Measurements from ENCODE around the gene PDE4D. TPM values are rescaled to one million over a fixed set of nuclear protein-coding genes. Genes with fewer than 3 reads are reported as not detected.

PDE4D gene
- total RNA-seq, 1 experiment from 2014 or later: 6.5 TPM

GRCh38 chr5:59421986-59422941, 471.3 kb downstream of the PDE4D start:
- ChIA-PET CTCF (no interaction called here), POLR2A (ENCODE audit: low non-redundant PET) (no interaction called here)
- Histone ChIP-seq H3K27ac (ENCODE audit: low read depth, low read length, poor library complexity, severe bottlenecking) (no peak overlapping the region), H3K36me3 (ENCODE audit: insufficient read depth, low read length, poor library complexity, severe bottlenecking) (no peaks in the 10 kb centered on the region), H3K27me3 (replicated peaks; ENCODE audit: insufficient read depth, low read depth, low read length, poor library complexity) (no peaks in the 10 kb centered on the region), H3K9me3 (ENCODE audit: low read depth, low read length, poor library complexity, severe bottlenecking) (no peaks in the 10 kb centered on the region), H3K4me3 (ENCODE audit: low read depth, low read length, poor library complexity, severe bottlenecking) (no peak overlapping the region), H3K4me1 (ENCODE audit: insufficient read depth, low read length, poor library complexity, severe bottlenecking) (no peaks in the 10 kb centered on the region)
- no peak for TF ChIP-seq EZH2 (IDR thresholded peaks at IDR 0.05; ENCODE audit: borderline replicate concordance, low read depth, low read length, poor library complexity, severe bottlenecking)
- TF ChIP-seq, protein P1, sequence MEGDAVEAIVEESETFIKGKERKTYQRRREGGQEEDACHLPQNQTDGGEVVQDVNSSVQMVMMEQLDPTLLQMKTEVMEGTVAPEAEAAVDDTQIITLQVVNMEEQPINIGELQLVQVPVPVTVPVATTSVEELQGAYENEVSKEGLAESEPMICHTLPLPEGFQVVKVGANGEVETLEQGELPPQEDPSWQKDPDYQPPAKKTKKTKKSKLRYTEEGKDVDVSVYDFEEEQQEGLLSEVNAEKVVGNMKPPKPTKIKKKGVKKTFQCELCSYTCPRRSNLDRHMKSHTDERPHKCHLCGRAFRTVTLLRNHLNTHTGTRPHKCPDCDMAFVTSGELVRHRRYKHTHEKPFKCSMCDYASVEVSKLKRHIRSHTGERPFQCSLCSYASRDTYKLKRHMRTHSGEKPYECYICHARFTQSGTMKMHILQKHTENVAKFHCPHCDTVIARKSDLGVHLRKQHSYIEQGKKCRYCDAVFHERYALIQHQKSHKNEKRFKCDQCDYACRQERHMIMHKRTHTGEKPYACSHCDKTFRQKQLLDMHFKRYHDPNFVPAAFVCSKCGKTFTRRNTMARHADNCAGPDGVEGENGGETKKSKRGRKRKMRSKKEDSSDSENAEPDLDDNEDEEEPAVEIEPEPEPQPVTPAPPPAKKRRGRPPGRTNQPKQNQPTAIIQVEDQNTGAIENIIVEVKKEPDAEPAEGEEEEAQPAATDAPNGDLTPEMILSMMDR (conservative IDR thresholded peaks at IDR 0.05; ENCODE audit: low read depth, low read length): no peak
- no peak for DNase-seq (ENCODE audit: low spot score)
- no TSS peak for BruUV-seq (replicated peaks)
- intact Hi-C loops (cut with micrococcal nuclease; ENCODE audit: unreplicated experiment): no loop called here

- CTCF ChIA-PET: no interaction called here
- Histone ChIP-seq H3K27ac (ENCODE audit: low read depth, low read length, poor library complexity, severe bottlenecking) (no peak overlapping the region), H3K27me3 (replicated peaks; ENCODE audit: insufficient read depth, low read depth, low read length, poor library complexity) (no peaks in the 10 kb centered on the region), H3K4me1 (ENCODE audit: insufficient read depth, low read length, poor library complexity, severe bottlenecking) (no peaks in the 10 kb centered on the region), H3K36me3 (ENCODE audit: insufficient read depth, low read length, poor library complexity, severe bottlenecking) (no peaks in the 10 kb centered on the region), H3K9me3 (ENCODE audit: low read depth, low read length, poor library complexity, severe bottlenecking) (no peaks in the 10 kb centered on the region), H3K4me3 (ENCODE audit: low read depth, low read length, poor library complexity, severe bottlenecking) (no peak overlapping the region)
- POLR2A ChIA-PET (ENCODE audit: low non-redundant PET): no interaction called here
- intact Hi-C loops (cut with micrococcal nuclease; ENCODE audit: unreplicated experiment): no loop called here
- no TSS peak for BruUV-seq (replicated peaks)
- no peak for TF ChIP-seq EZH2 (IDR thresholded peaks at IDR 0.05; ENCODE audit: borderline replicate concordance, low read depth, low read length, poor library complexity, severe bottlenecking)
- TF ChIP-seq, protein P1 (conservative IDR thresholded peaks at IDR 0.05; ENCODE audit: low read depth, low read length): no peak
- no peak for DNase-seq (ENCODE audit: low spot score)
Observed at GRCh38 chr5:59420596-59420995, 472.9 kb downstream of the PDE4D start.

DNA sequence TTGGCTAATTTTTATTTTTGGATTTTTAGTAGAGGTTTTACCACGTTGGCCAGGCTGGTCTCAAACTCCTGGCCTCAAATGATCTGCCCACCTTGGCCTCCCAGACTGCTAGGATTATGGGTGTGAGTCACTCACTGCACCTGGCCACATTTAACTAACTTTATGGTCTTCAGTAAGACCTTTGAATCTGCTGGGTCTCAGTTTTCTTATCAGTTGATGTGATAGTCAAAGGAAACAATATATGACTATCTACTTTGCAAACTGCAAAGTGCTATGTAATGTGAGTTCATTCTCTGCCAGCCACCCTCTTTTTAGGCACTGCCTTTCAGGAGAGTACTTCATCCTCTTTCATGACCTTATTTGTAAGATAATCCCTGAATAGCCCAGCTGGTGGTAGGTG, 474.7 kb downstream of the PDE4D start:
- Histone ChIP-seq H3K27me3 (replicated peaks; ENCODE audit: insufficient read depth, low read depth, low read length, poor library complexity) (no peaks in the 10 kb centered on the region), H3K4me3 (ENCODE audit: low read depth, low read length, poor library complexity, severe bottlenecking) (no peak overlapping the region), H3K4me1 (ENCODE audit: insufficient read depth, low read length, poor library complexity, severe bottlenecking) (no peaks in the 10 kb centered on the region), H3K9me3 (ENCODE audit: low read depth, low read length, poor library complexity, severe bottlenecking) (no peaks in the 10 kb centered on the region), H3K36me3 (ENCODE audit: insufficient read depth, low read length, poor library complexity, severe bottlenecking) (no peaks in the 10 kb centered on the region), H3K27ac (ENCODE audit: low read depth, low read length, poor library complexity, severe bottlenecking) (no peak overlapping the region)
- no peak for DNase-seq (ENCODE audit: low spot score)
- TF ChIP-seq, protein P1 (conservative IDR thresholded peaks at IDR 0.05; ENCODE audit: low read depth, low read length): no peak
- TF ChIP-seq EZH2 (IDR thresholded peaks at IDR 0.05; ENCODE audit: borderline replicate concordance, low read depth, low read length, poor library complexity, severe bottlenecking): no peak
- CTCF ChIA-PET: no interaction called here
- POLR2A ChIA-PET (ENCODE audit: low non-redundant PET): no interaction called here
- no TSS peak for BruUV-seq (replicated peaks)
- intact Hi-C loops (cut with micrococcal nuclease; ENCODE audit: unreplicated experiment): no loop called here
